ENCODE measurements around the gene EHD2. TPM values are rescaled to one million over a fixed set of nuclear protein-coding genes. Genes with fewer than 3 reads are reported as not detected.
A peak's percentile ranks its signal among the peaks of the same experiment; 100 is the strongest.

The EHD2 gene
- total RNA-seq, 1 experiment from 2014 or later, result 13.3 TPM

DNA sequence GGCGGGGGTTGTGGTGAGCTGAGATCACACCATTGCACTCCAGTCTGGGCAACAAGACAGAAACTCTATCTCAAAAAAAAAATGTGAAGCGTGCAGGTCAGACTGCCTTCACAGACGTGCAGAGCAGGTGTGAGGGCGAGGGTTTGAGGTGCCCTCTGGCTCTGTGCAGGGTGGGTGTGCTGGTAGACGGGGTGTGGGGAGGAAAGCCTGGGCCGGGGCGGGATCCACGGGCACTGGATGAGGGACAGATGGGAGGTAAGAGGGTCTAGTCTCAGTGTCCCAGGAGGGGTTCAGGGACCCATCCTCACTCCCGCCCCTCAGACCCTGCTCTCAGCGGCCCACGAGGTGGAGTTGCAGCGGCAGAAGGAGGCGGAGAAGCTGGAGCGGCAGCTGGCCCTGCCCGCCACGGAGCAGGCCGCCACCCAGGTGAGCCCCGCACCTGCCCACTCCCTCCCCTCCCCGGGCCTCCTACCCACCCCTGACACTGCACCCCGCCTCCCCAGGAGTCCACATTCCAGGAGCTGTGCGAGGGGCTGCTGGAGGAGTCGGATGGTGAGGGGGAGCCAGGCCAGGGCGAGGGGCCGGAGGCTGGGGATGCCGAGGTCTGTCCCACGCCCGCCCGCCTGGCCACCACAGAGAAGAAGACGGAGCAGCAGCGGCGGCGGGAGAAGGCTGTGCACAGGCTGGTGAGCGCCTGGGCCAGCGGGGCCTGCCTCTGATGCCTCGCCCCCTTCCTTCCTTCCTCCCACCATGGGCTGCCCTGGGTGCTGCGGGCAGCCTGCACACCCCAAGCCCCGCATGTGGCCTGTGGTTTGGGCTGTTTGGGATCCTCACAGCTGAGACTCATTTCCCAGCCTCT is 41.2 kb downstream of the EHD2 start:
- Histone ChIP-seq H3K4me3 (ENCODE audit: low read depth, low read length) (no peak overlapping the region), H3K27me3 (replicated peaks; ENCODE audit: control insufficient read depth, insufficient read depth, low read length) (no peaks in the 10 kb centered on the region), H3K4me1 (peaks cover 10% of the 10 kb centered on the region; the same call in 1 of the 2 replicates), H3K9me3 (no peaks in the 10 kb centered on the region), H3K36me3 (ENCODE audit: control insufficient read depth, insufficient read depth, low read length) (peaks cover 12% of the 10 kb centered on the region)
- Mint-ChIP-seq H3K4me1 (ENCODE audit: low read depth, unreplicated experiment) (peaks cover 9% of the 10 kb centered on the region), H3K4me3 (ENCODE audit: unreplicated experiment) (no peak overlapping the region), H3K9me3 (ENCODE audit: unreplicated experiment) (no peaks in the 10 kb centered on the region), H3K27ac (ENCODE audit: unreplicated experiment) (peak overlapping the region; percentile 58), H3K27me3 (ENCODE audit: insufficient read depth, unreplicated experiment) (no peaks in the 10 kb centered on the region), H3K36me3 (ENCODE audit: insufficient read depth, unreplicated experiment) (peaks cover 95% of the 10 kb centered on the region)
- ChIA-PET POLR2A (interaction anchor here (0.6 kb wide), 1 partner anchor 8 kb away, joined by 3 read pairs; no protein-coding TSS in a partner anchor), CTCF (no interaction called here)
- DNase-seq, result peak in 1 of 2 experiments; percentile 37
- intact Hi-C loops (cut with micrococcal nuclease; ENCODE audit: unreplicated experiment), result no loop called here
- no TSS peak for BruUV-seq (replicated peaks)
- TF ChIP-seq, protein P1, sequence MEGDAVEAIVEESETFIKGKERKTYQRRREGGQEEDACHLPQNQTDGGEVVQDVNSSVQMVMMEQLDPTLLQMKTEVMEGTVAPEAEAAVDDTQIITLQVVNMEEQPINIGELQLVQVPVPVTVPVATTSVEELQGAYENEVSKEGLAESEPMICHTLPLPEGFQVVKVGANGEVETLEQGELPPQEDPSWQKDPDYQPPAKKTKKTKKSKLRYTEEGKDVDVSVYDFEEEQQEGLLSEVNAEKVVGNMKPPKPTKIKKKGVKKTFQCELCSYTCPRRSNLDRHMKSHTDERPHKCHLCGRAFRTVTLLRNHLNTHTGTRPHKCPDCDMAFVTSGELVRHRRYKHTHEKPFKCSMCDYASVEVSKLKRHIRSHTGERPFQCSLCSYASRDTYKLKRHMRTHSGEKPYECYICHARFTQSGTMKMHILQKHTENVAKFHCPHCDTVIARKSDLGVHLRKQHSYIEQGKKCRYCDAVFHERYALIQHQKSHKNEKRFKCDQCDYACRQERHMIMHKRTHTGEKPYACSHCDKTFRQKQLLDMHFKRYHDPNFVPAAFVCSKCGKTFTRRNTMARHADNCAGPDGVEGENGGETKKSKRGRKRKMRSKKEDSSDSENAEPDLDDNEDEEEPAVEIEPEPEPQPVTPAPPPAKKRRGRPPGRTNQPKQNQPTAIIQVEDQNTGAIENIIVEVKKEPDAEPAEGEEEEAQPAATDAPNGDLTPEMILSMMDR (IDR thresholded peaks at IDR 0.05; ENCODE audit: insufficient read depth in 1 of 2, low read depth in 1 of 2, low read length in 1 of 2, severe bottlenecking in 1 of 2, unreplicated experiment in 1 of 2), result no peak

DNA sequence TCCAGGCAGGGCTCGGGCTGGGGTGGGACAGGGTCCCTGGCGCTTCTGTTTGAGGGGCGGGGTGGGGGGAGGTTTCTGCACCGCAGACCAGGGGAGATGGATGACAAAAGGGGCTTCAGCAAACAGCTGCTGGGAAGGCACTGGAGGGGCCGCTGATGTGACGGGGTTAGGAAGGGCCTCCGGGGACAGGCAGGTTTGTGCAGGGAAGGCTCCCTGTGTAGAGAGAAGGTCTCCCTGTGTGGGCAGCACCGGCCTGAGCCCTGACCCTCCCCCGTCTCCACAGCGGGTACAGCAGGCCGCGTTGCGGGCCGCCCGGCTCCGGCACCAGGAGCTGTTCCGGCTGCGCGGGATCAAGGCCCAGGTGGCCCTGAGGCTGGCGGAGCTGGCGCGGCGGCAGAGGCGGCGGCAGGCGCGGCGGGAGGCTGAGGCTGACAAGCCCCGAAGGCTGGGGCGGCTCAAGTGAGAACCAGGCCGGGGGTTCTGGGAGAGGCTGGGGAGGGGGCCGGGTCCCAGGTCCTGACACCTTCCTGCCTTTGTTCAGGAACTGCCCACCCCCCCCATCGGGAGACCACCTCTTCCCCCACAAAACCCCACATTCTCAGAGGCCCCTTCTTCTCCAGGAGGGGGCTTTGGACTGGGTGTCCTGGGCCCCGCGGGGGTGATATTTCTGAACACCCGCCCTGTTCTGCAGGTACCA is 42.0 kb downstream of the EHD2 start:
- no peaks in the 10 kb centered on the region for H3K9me3 Mint-ChIP-seq (ENCODE audit: unreplicated experiment)
- Histone ChIP-seq H3K27me3 (replicated peaks; ENCODE audit: control insufficient read depth, insufficient read depth, low read length) (no peaks in the 10 kb centered on the region), H3K9me3 (no peaks in the 10 kb centered on the region), H3K36me3 (ENCODE audit: control insufficient read depth, insufficient read depth, low read length) (peaks cover 12% of the 10 kb centered on the region), H3K4me1 (peaks cover 10% of the 10 kb centered on the region; the same call in 1 of the 2 replicates), H3K4me3 (ENCODE audit: low read depth, low read length) (no peak overlapping the region)
- no peaks in the 10 kb centered on the region for H3K27me3 Mint-ChIP-seq (ENCODE audit: insufficient read depth, unreplicated experiment)
- no peak overlapping the region for H3K27ac Mint-ChIP-seq (ENCODE audit: unreplicated experiment)
- TSS peak; percentile 7 for BruUV-seq (replicated peaks)
- intact Hi-C loops (cut with micrococcal nuclease; ENCODE audit: unreplicated experiment), result no loop called here
- POLR2A ChIA-PET, result interaction anchor here (0.6 kb wide), 1 partner anchor 9 kb away, joined by 3 read pairs; no protein-coding TSS in a partner anchor
- H3K4me3 Mint-ChIP-seq (ENCODE audit: unreplicated experiment), result no peak overlapping the region
- H3K4me1 Mint-ChIP-seq (ENCODE audit: low read depth, unreplicated experiment), result peaks cover 9% of the 10 kb centered on the region
- CTCF ChIA-PET, result no interaction called here
- H3K36me3 Mint-ChIP-seq (ENCODE audit: insufficient read depth, unreplicated experiment), result peaks cover 93% of the 10 kb centered on the region
- TF ChIP-seq, protein P1 (IDR thresholded peaks at IDR 0.05; ENCODE audit: insufficient read depth in 1 of 2, low read depth in 1 of 2, low read length in 1 of 2, severe bottlenecking in 1 of 2, unreplicated experiment in 1 of 2), result no peak
- DNase-seq, result no peak

DNA sequence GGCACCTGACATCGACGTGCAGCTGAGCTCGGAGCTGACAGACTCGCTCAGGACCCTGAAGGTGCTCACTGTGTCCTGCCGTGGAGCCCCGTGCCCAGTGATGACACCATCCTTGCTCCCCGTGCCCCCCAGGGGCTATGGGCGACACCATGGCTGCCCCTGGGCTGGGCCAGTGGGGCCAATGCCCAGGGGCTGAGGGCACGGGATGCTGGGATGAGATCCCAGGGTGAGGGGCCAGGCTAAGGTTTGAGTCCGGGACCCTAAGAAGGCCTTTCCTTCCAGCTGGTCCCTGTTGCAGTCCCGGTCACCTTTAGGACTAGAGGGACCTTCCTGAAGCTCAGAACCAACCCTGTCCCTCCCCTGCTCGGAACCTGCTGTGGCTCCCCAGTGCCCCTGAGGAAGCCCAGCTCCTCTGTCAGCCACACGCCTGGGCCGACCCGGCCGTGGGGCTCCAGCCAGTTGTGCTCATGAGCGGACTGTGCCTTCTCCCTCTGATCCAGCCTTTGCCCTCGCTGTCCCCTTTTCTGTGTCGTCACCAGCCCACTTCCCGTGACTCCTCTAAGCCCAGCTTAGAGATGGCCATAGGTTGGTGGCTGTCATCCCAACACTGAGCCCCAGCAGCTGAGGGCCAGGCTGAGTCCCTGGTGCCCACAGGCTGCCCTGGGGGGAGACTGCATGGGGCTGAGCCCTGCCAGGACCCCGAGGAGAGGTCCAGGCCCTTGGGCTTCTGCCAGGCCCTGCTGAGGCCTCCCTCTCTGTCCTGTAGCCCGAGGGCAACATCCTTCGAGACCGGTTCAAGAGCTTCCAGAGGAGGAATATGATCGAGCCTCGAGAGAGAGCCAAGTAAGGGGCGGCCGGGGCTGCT is 42.8 kb downstream of the EHD2 start:
- POLR2A ChIA-PET, result no interaction called here
- Mint-ChIP-seq H3K27ac (ENCODE audit: unreplicated experiment) (no peak overlapping the region), H3K36me3 (ENCODE audit: insufficient read depth, unreplicated experiment) (peaks cover 89% of the 10 kb centered on the region), H3K27me3 (ENCODE audit: insufficient read depth, unreplicated experiment) (no peaks in the 10 kb centered on the region), H3K4me1 (ENCODE audit: low read depth, unreplicated experiment) (peaks cover 9% of the 10 kb centered on the region), H3K4me3 (ENCODE audit: unreplicated experiment) (no peak overlapping the region), H3K9me3 (ENCODE audit: unreplicated experiment) (no peaks in the 10 kb centered on the region)
- Histone ChIP-seq H3K9me3 (no peaks in the 10 kb centered on the region), H3K4me1 (peaks cover 10% of the 10 kb centered on the region; the same call in 1 of the 2 replicates), H3K27me3 (replicated peaks; ENCODE audit: control insufficient read depth, insufficient read depth, low read length) (no peaks in the 10 kb centered on the region), H3K4me3 (ENCODE audit: low read depth, low read length) (no peak overlapping the region), H3K36me3 (ENCODE audit: control insufficient read depth, insufficient read depth, low read length) (peaks cover 12% of the 10 kb centered on the region)
- TF ChIP-seq, protein P1 (IDR thresholded peaks at IDR 0.05; ENCODE audit: insufficient read depth in 1 of 2, low read depth in 1 of 2, low read length in 1 of 2, severe bottlenecking in 1 of 2, unreplicated experiment in 1 of 2), result no peak
- CTCF ChIA-PET, result no interaction called here
- DNase-seq, result no peak
- no TSS peak for BruUV-seq (replicated peaks)
- intact Hi-C loops (cut with micrococcal nuclease; ENCODE audit: unreplicated experiment), result no loop called here
